Measurements from ENCODE around the gene GNL1. TPM values are rescaled to one million over a fixed set of nuclear protein-coding genes. Genes with fewer than 3 reads are reported as not detected.

GNL1 gene
- total RNA-seq, 2 experiments from 2014 or later, result 64.0 to 73.5 TPM

GRCh38 chr6:30589754-30590358, 33.6 kb upstream of the GNL1 start:
- ATAC-seq, result no peak
- Mint-ChIP-seq H3K36me3 (peaks cover 49% of the 10 kb centered on the region), H3K27me3 (no peaks in the 10 kb centered on the region), H3K27ac (no peak overlapping the region), H3K4me1 (no peaks in the 10 kb centered on the region), H3K4me3 (no peak overlapping the region), H3K9me3 (ENCODE audit: low read depth) (no peaks in the 10 kb centered on the region)
- no peak for DNase-seq
- CTCF ChIA-PET, result interaction anchor here (1.1 to 1.5 kb wide), 4 partner anchors 11 to 83 kb away, joined by 3 to 6 read pairs (median 4); partner anchors contain the start of gene DHX16

GRCh38 chr6:30583921-30584320, 27.6 kb upstream of the GNL1 start:
- no peak for ATAC-seq
- no peak overlapping the region for H3K4me3 Mint-ChIP-seq
- peak overlapping the region; percentile 16 for H3K27ac Mint-ChIP-seq
- H3K9me3 Mint-ChIP-seq (ENCODE audit: low read depth), result no peaks in the 10 kb centered on the region
- DNase-seq, result no peak
- no peaks in the 10 kb centered on the region for H3K27me3 Mint-ChIP-seq
- CTCF ChIA-PET, result interaction anchor here (1.8 kb wide), 1 partner anchor 12 kb away, joined by 6 read pairs; no protein-coding TSS in a partner anchor
- H3K36me3 Mint-ChIP-seq, result peaks cover 59% of the 10 kb centered on the region
- no peaks in the 10 kb centered on the region for H3K4me1 Mint-ChIP-seq

- Mint-ChIP-seq H3K4me3 (no peak overlapping the region), H3K9me3 (ENCODE audit: low read depth) (no peaks in the 10 kb centered on the region), H3K36me3 (peaks cover 55% of the 10 kb centered on the region), H3K4me1 (peaks cover 25% of the 10 kb centered on the region), H3K27me3 (no peaks in the 10 kb centered on the region), H3K27ac (no peak overlapping the region)
- DNase-seq, result no peak
- CTCF ChIA-PET, result interaction anchor here (1.7 to 2.6 kb wide), 3 partner anchors 34 to 95 kb away, joined by 8 to 13 read pairs (median 11); no protein-coding TSS in a partner anchor
- ATAC-seq, result no peak
These were observed 21.8 kb upstream of the GNL1 start for GRCh38 chr6:30578051-30578450.

GRCh38 chr6:30573113-30573512, 16.8 kb upstream of the GNL1 start:
- DNase-seq, result no peak
- Mint-ChIP-seq H3K27ac (peak overlapping the region; percentile 13), H3K9me3 (ENCODE audit: low read depth) (no peaks in the 10 kb centered on the region), H3K4me1 (peaks cover 59% of the 10 kb centered on the region), H3K36me3 (peaks cover 22% of the 10 kb centered on the region), H3K27me3 (no peaks in the 10 kb centered on the region), H3K4me3 (peak overlapping the region; percentile 89)
- CTCF ChIA-PET, result interaction anchor here (1.8 kb wide), 1 partner anchor 32 kb away, joined by 7 read pairs; no protein-coding TSS in a partner anchor
- ATAC-seq, result no peak

- ATAC-seq (no peak), DNase-seq (no peak)
- peaks cover 12% of the 10 kb centered on the region for H3K36me3 Mint-ChIP-seq
- H3K27ac Mint-ChIP-seq, result peak overlapping the region; percentile 94
- no peaks in the 10 kb centered on the region for H3K9me3 Mint-ChIP-seq (ENCODE audit: low read depth)
- H3K27me3 Mint-ChIP-seq, result no peaks in the 10 kb centered on the region
- H3K4me3 Mint-ChIP-seq, result peak overlapping the region; percentile 89
- CTCF ChIA-PET, result interaction anchor here (0.6 to 1.0 kb wide), 2 partner anchors 15 to 150 kb away, joined by 3 read pairs; no protein-coding TSS in a partner anchor
- peaks cover 62% of the 10 kb centered on the region for H3K4me1 Mint-ChIP-seq
These were observed 15.9 kb upstream of the GNL1 start for GRCh38 chr6:30572148-30572547.

- H3K36me3 Mint-ChIP-seq, result peaks cover 9% of the 10 kb centered on the region
- peaks cover 61% of the 10 kb centered on the region for H3K4me1 Mint-ChIP-seq
- H3K27ac Mint-ChIP-seq, result peak overlapping the region; percentile 94
- ATAC-seq (no peak), DNase-seq (no peak)
- H3K9me3 Mint-ChIP-seq (ENCODE audit: low read depth), result no peaks in the 10 kb centered on the region
- CTCF ChIA-PET, result interaction anchor here (0.6 to 2.4 kb wide), 11 partner anchors 14 to 261 kb away, joined by 3 to 16 read pairs (median 4); partner anchors contain the start of genes DHX16, MRPS18B and PRR3
- H3K4me3 Mint-ChIP-seq, result peak overlapping the region; percentile 89
- no peaks in the 10 kb centered on the region for H3K27me3 Mint-ChIP-seq
These were observed 15.4 kb upstream of the GNL1 start for GRCh38 chr6:30571762-30572082.

- H3K27ac Mint-ChIP-seq, result peak within 1 kb of the TSS; percentile 94
- DNase-seq (peak; percentile 99), ATAC-seq (peak; percentile 95)
- peaks cover 5% of the 10 kb centered on the region for H3K36me3 Mint-ChIP-seq
- CTCF ChIA-PET, result interaction anchor here (0.6 to 2.4 kb wide), 14 partner anchors 14 to 358 kb away, joined by 3 to 16 read pairs (median 4); partner anchors contain the start of genes DHX16, MRPS18B, PRR3 and TRIM26
- peak within 1 kb of the TSS; percentile 89 for H3K4me3 Mint-ChIP-seq
- no peaks in the 10 kb centered on the region for H3K27me3 Mint-ChIP-seq
- H3K9me3 Mint-ChIP-seq (ENCODE audit: low read depth), result no peaks in the 10 kb centered on the region
- H3K4me1 Mint-ChIP-seq, result peaks cover 58% of the 10 kb centered on the region
These were observed 14.9 kb upstream of the GNL1 start, which contains the start of gene ABCF1 for GRCh38 chr6:30571075-30571761. ABCF1 (plus strand) TSS chr6:30571442; CDS start chr6:30571488, 46 bp downstream.

GRCh38 chr6:30570740-30571074, 14.4 kb upstream of the GNL1 start:
- Mint-ChIP-seq H3K27me3 (no peaks in the 10 kb centered on the region), H3K4me1 (peaks cover 58% of the 10 kb centered on the region), H3K4me3 (peak overlapping the region; percentile 89), H3K36me3 (peaks cover 5% of the 10 kb centered on the region), H3K9me3 (ENCODE audit: low read depth) (no peaks in the 10 kb centered on the region), H3K27ac (peak overlapping the region; percentile 94)
- DNase-seq, result no peak
- CTCF ChIA-PET, result interaction anchor here (0.9 to 2.4 kb wide), 16 partner anchors 13 to 358 kb away, joined by 3 to 16 read pairs (median 4); partner anchors contain the start of genes DHX16, MRPS18B, PRR3 and TRIM26
- ATAC-seq, result peak; percentile 13

- no peak for ATAC-seq
- Mint-ChIP-seq H3K4me3 (peak overlapping the region; percentile 89), H3K27me3 (no peaks in the 10 kb centered on the region), H3K4me1 (peaks cover 57% of the 10 kb centered on the region), H3K9me3 (ENCODE audit: low read depth) (no peaks in the 10 kb centered on the region), H3K36me3 (peaks cover 5% of the 10 kb centered on the region), H3K27ac (no peak overlapping the region)
- DNase-seq, result no peak
- CTCF ChIA-PET, result interaction anchor here (1.0 to 2.4 kb wide), 13 partner anchors 13 to 357 kb away, joined by 3 to 16 read pairs (median 5); partner anchors contain the start of genes PRR3 and TRIM26
These were observed 14.0 kb upstream of the GNL1 start for GRCh38 chr6:30570263-30570662.

- CTCF ChIA-PET, result no interaction called here
- DNase-seq (peak; percentile 52), ATAC-seq (no peak)
- H3K4me3 Mint-ChIP-seq, result no peak overlapping the region
- H3K36me3 Mint-ChIP-seq, result peaks cover 9% of the 10 kb centered on the region
- H3K27ac Mint-ChIP-seq, result no peak overlapping the region
- no peaks in the 10 kb centered on the region for H3K9me3 Mint-ChIP-seq (ENCODE audit: low read depth)
- peaks cover 41% of the 10 kb centered on the region for H3K4me1 Mint-ChIP-seq
- no peaks in the 10 kb centered on the region for H3K27me3 Mint-ChIP-seq
These were observed 12.0 kb upstream of the GNL1 start for GRCh38 chr6:30568245-30568644.

- CTCF ChIA-PET, result interaction anchor here (1.2 to 5.4 kb wide), 5 partner anchors 9 to 165 kb away, joined by 4 to 43 read pairs (median 4); partner anchors contain the start of gene PRR3
- Mint-ChIP-seq H3K27ac (peak overlapping the region; percentile 50), H3K27me3 (no peaks in the 10 kb centered on the region), H3K9me3 (ENCODE audit: low read depth) (no peaks in the 10 kb centered on the region), H3K36me3 (peaks cover 22% of the 10 kb centered on the region), H3K4me1 (peaks cover 20% of the 10 kb centered on the region), H3K4me3 (no peak overlapping the region)
- no peak for DNase-seq
- ATAC-seq, result no peak
These were observed 9.5 kb upstream of the GNL1 start for GRCh38 chr6:30565772-30566171.

GRCh38 chr6:30564114-30564513, 7.8 kb upstream of the GNL1 start:
- no peaks in the 10 kb centered on the region for H3K27me3 Mint-ChIP-seq
- CTCF ChIA-PET, result interaction anchor here (1.7 to 5.4 kb wide), 2 partner anchors 20 to 33 kb away, joined by 5 to 43 read pairs; no protein-coding TSS in a partner anchor
- ATAC-seq (no peak), DNase-seq (no peak)
- H3K36me3 Mint-ChIP-seq, result peaks cover 26% of the 10 kb centered on the region
- no peak overlapping the region for H3K4me3 Mint-ChIP-seq
- peaks cover 15% of the 10 kb centered on the region for H3K4me1 Mint-ChIP-seq
- H3K27ac Mint-ChIP-seq, result no peak overlapping the region
- no peaks in the 10 kb centered on the region for H3K9me3 Mint-ChIP-seq (ENCODE audit: low read depth)
